ENCODE data around the gene SLC41A1. TPM values are rescaled to one million over a fixed set of nuclear protein-coding genes. Genes with fewer than 3 reads are reported as not detected.

The SLC41A1 gene
- total RNA-seq, 1 experiment from 2014 or later = 33.3 TPM

DNA sequence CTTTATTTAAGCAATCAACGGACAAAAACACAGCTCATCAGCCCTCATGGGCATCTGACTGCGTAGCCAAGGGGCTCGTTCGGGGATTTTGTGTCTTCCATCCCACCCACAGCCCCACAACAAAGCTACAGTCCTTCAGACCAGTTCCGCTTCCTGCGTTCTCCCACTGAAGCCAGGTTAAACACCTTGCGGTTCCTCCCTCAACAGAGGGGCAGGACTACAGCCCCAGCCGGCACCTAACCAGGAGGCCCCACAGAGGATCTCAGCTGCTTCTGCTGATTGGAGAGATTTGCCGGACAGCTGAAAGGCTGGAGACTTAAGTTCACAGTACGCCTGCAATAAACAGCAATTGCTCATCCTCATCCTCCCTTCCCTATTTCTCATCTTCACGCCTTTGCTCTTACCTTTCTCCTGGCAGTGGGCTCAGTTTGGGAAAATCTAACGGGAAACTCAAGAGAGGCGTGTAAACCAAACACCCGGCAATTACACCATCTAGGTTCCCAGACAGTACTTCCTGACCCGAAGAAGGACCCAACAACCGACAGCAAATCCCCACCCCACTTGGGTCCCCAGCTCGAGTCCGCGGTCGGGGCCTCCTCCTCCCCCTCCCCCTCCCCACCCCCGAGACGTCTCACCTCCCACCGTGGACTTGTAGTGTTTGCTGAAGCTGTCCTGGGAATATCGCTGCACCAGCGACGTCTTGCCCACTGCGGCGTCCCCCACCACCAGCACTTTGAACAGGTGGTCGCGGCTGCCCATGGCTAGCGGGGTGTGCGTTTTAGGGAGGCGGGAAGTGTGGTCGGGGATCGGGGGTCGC is 38.6 kb downstream of the SLC41A1 start:
- DNase-seq (ENCODE audit: low read depth, low spot score) (no peak), ATAC-seq (peak; percentile 55)
- Histone ChIP-seq H3K36me3 (ENCODE audit: control insufficient read depth, insufficient read depth, low read length) (no peaks in the 10 kb centered on the region), H3K27me3 (ENCODE audit: control insufficient read depth, insufficient read depth, low read length) (no peaks in the 10 kb centered on the region), H3K4me1 (ENCODE audit: control insufficient read depth, insufficient read depth, low read length) (peaks cover 9% of the 10 kb centered on the region), H3K9me3 (ENCODE audit: control insufficient read depth, insufficient read depth, low read depth, low read length) (peaks cover 5% of the 10 kb centered on the region; the same call in 1 of the 2 replicates), H3K27ac (ENCODE audit: low read length) (peak overlapping the region; percentile 83), H3K4me3 (ENCODE audit: low read depth in 2 of 2, low read length in 2 of 2) (peak overlapping the region; percentile 94 to 96)
- intact Hi-C loops (cut with micrococcal nuclease; ENCODE audit: unreplicated experiment) (no loop called here), in situ Hi-C loops (cut with HindIII; ENCODE audit: low pct_unique_long_range_greater_than_20kb, low sequenced_read_pairs) (no loop called here)
- ChIA-PET POLR2A (no interaction called here), CTCF (interaction anchor here (0.8 kb wide), 1 partner anchor 102 kb away, joined by 3 read pairs; no protein-coding TSS in a partner anchor)
- TF ChIP-seq, protein P1, sequence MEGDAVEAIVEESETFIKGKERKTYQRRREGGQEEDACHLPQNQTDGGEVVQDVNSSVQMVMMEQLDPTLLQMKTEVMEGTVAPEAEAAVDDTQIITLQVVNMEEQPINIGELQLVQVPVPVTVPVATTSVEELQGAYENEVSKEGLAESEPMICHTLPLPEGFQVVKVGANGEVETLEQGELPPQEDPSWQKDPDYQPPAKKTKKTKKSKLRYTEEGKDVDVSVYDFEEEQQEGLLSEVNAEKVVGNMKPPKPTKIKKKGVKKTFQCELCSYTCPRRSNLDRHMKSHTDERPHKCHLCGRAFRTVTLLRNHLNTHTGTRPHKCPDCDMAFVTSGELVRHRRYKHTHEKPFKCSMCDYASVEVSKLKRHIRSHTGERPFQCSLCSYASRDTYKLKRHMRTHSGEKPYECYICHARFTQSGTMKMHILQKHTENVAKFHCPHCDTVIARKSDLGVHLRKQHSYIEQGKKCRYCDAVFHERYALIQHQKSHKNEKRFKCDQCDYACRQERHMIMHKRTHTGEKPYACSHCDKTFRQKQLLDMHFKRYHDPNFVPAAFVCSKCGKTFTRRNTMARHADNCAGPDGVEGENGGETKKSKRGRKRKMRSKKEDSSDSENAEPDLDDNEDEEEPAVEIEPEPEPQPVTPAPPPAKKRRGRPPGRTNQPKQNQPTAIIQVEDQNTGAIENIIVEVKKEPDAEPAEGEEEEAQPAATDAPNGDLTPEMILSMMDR (IDR thresholded peaks at IDR 0.05) = no peak
- no peak for TF ChIP-seq POLR2AphosphoS5 (IDR thresholded peaks at IDR 0.05; ENCODE audit: low read depth, low read length)
- TF ChIP-seq TCF7L2 (IDR thresholded peaks at IDR 0.05; ENCODE audit: low read depth, low read length) = no peak
- TF ChIP-seq, protein P2, sequence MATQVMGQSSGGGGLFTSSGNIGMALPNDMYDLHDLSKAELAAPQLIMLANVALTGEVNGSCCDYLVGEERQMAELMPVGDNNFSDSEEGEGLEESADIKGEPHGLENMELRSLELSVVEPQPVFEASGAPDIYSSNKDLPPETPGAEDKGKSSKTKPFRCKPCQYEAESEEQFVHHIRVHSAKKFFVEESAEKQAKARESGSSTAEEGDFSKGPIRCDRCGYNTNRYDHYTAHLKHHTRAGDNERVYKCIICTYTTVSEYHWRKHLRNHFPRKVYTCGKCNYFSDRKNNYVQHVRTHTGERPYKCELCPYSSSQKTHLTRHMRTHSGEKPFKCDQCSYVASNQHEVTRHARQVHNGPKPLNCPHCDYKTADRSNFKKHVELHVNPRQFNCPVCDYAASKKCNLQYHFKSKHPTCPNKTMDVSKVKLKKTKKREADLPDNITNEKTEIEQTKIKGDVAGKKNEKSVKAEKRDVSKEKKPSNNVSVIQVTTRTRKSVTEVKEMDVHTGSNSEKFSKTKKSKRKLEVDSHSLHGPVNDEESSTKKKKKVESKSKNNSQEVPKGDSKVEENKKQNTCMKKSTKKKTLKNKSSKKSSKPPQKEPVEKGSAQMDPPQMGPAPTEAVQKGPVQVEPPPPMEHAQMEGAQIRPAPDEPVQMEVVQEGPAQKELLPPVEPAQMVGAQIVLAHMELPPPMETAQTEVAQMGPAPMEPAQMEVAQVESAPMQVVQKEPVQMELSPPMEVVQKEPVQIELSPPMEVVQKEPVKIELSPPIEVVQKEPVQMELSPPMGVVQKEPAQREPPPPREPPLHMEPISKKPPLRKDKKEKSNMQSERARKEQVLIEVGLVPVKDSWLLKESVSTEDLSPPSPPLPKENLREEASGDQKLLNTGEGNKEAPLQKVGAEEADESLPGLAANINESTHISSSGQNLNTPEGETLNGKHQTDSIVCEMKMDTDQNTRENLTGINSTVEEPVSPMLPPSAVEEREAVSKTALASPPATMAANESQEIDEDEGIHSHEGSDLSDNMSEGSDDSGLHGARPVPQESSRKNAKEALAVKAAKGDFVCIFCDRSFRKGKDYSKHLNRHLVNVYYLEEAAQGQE (IDR thresholded peaks at IDR 0.05; ENCODE audit: insufficient read depth in 1 of 2, low read depth in 2 of 2, low read length in 1 of 2) = no peak
- no peak for TF ChIP-seq SIN3A (IDR thresholded peaks at IDR 0.05; ENCODE audit: borderline replicate concordance, insufficient read depth, low read depth, low read length)
- BruUV-seq (replicated peaks) = no TSS peak

DNA sequence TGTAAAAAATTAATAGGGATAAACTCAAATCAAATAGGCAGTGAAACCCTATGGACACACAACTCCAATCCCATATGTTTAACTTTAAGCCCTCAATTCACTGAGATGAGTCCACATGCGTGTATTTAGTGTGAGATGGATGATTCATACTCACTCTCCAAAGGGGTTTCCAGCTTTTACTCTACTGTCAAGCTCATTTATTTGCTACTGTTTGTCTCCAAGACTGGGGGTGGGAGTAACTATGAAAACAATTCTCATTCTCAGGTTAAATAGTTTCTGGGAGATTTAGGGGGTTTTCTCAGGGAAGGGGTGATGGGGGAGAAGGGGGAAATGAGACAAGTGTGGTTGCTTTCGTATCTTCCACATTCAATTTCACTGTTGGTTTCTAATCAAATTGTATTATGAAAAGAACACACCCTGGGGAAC is 40.4 kb downstream of the SLC41A1 start:
- BruUV-seq (replicated peaks) = no TSS peak
- no peaks in the 10 kb centered on the region for H3K36me3 ChIP-seq (ENCODE audit: control insufficient read depth, insufficient read depth, low read length)
- in situ Hi-C loops (cut with HindIII; ENCODE audit: low pct_unique_long_range_greater_than_20kb, low sequenced_read_pairs) = no loop called here
- POLR2A ChIA-PET = interaction anchor here (1.0 kb wide), 1 partner anchor 23 kb away, joined by 3 read pairs; no protein-coding TSS in a partner anchor
- intact Hi-C loops (cut with micrococcal nuclease; ENCODE audit: unreplicated experiment) = no loop called here
- no peak overlapping the region for H3K4me3 ChIP-seq (ENCODE audit: low read depth in 2 of 2, low read length in 2 of 2)
- TF ChIP-seq, protein P2 (IDR thresholded peaks at IDR 0.05; ENCODE audit: insufficient read depth in 1 of 2, low read depth in 2 of 2, low read length in 1 of 2) = no peak
- TF ChIP-seq TCF7L2 (IDR thresholded peaks at IDR 0.05; ENCODE audit: low read depth, low read length) (no peak), SIN3A (IDR thresholded peaks at IDR 0.05; ENCODE audit: borderline replicate concordance, insufficient read depth, low read depth, low read length) (no peak), POLR2AphosphoS5 (IDR thresholded peaks at IDR 0.05; ENCODE audit: low read depth, low read length) (no peak)
- TF ChIP-seq, protein P1 (IDR thresholded peaks at IDR 0.05) = no peak
- no peak for ATAC-seq
- no peak for DNase-seq (ENCODE audit: low read depth, low spot score)
- H3K4me1 ChIP-seq (ENCODE audit: control insufficient read depth, insufficient read depth, low read length) = peaks cover 9% of the 10 kb centered on the region
- H3K27ac ChIP-seq (ENCODE audit: low read length) = no peak overlapping the region
- CTCF ChIA-PET = interaction anchor here (0.6 kb wide), 1 partner anchor 115 kb away, joined by 21 read pairs; no protein-coding TSS in a partner anchor
- peaks cover 5% of the 10 kb centered on the region; the same call in 1 of the 2 replicates for H3K9me3 ChIP-seq (ENCODE audit: control insufficient read depth, insufficient read depth, low read depth, low read length)
- no peaks in the 10 kb centered on the region for H3K27me3 ChIP-seq (ENCODE audit: control insufficient read depth, insufficient read depth, low read length)

All from Panc1 (cell line).